Liver (tissue), 9 donors: ENCODE results near the gene NPC2. TPM values are rescaled to one million over a fixed set of nuclear protein-coding genes. Genes with fewer than 3 reads are reported as not detected.

Experiments used
- DNase-seq: peaks from one replicate; pipeline ENCODE4 v3.0.0-alpha.2; 2017; ENCODE audit warnings: low spot score
- H3K27ac ChIP-seq, 2 donors: one replicate each; pipeline ENCODE4 v1.7.0; 2013; ENCODE audit warnings: inconsistent platforms in 2 of 2, low read length in 2 of 2, control low read depth in 1 of 2, low read depth in 1 of 2, mild to moderate bottlenecking in 1 of 2
- H3K27me3 ChIP-seq, 4 donors: one replicate each; pipeline versions ENCODE4 v1.6.1 to v1.7.0; 2013; ENCODE audit warnings: low read length in 3 of 4, inconsistent platforms in 1 of 4, mild to moderate bottlenecking in 1 of 4, moderate library complexity in 1 of 4; ENCODE audit not compliant: control insufficient read depth in 4 of 4, insufficient read depth in 4 of 4
- H3K36me3 ChIP-seq, 4 donors: one replicate each; pipeline versions ENCODE4 v1.6.1 to v1.7.0; 2013; ENCODE audit warnings: low read length in 3 of 4, mild to moderate bottlenecking in 3 of 4, low read depth in 1 of 4, moderate library complexity in 1 of 4; ENCODE audit not compliant: control insufficient read depth in 4 of 4, insufficient read depth in 3 of 4
- H3K4me1 ChIP-seq, 4 donors: one replicate each; pipeline versions ENCODE4 v1.6.1 to v1.7.0; 2013; ENCODE audit warnings: low read length in 3 of 4, mild to moderate bottlenecking in 3 of 4, moderate library complexity in 1 of 4; ENCODE audit not compliant: control insufficient read depth in 4 of 4, insufficient read depth in 4 of 4
- H3K4me3 ChIP-seq, 3 donors: one replicate each; pipeline versions ENCODE4 v1.6.1 to v1.7.0; 2013; ENCODE audit warnings: low read length in 3 of 3, control low read depth in 1 of 3, low read depth in 1 of 3, mild to moderate bottlenecking in 1 of 3
- H3K9ac ChIP-seq, 2 donors: one replicate each; pipeline ENCODE4 v1.7.0; 2013; ENCODE audit warnings: low read length in 2 of 2, mild to moderate bottlenecking in 2 of 2, moderate library complexity in 2 of 2, control low read depth in 1 of 2, low read depth in 1 of 2
- H3K9me3 ChIP-seq, 4 donors: one replicate each; pipeline versions ENCODE4 v1.6.1 to v1.7.0; 2013; ENCODE audit warnings: low read length in 3 of 4; ENCODE audit not compliant: control insufficient read depth in 4 of 4
- EGR1 ChIP-seq, 2 donors: IDR thresholded peaks; 2 replicates each; pipeline ENCODE4 v1.6.1; 2016 to 2018; ENCODE audit warnings: antibody characterized with exemption in 2 of 2, low read depth in 2 of 2
- FOXA1 ChIP-seq: IDR thresholded peaks from 2 replicates; pipeline ENCODE4 v1.6.1; 2016; ENCODE audit warnings: antibody characterized with exemption
- FOXA2 ChIP-seq: IDR thresholded peaks from 2 replicates; pipeline ENCODE4 v1.6.1; 2016; ENCODE audit warnings: antibody characterized with exemption
- GABPA ChIP-seq, 2 donors: IDR thresholded peaks in 1 of 2; conservative IDR thresholded peaks in 1 of 2; 2 replicates each; pipeline ENCODE4 v1.6.1; 2016; ENCODE audit warnings: antibody characterized with exemption in 2 of 2, mild to moderate bottlenecking in 1 of 2, moderate library complexity in 1 of 2
- HNF4A ChIP-seq, 2 donors: conservative IDR thresholded peaks; 2 replicates each; pipeline ENCODE4 v1.6.1; 2016; ENCODE audit warnings: antibody characterized with exemption in 2 of 2, mild to moderate bottlenecking in 2 of 2
- HNF4G ChIP-seq: IDR thresholded peaks from 2 replicates; pipeline ENCODE4 v1.6.1; 2016; ENCODE audit warnings: antibody characterized with exemption
- NR2F2 ChIP-seq: IDR thresholded peaks from 2 replicates; pipeline ENCODE4 v1.6.1; 2016; ENCODE audit warnings: antibody characterized with exemption
- RAD21 ChIP-seq, 2 donors: IDR thresholded peaks; 2 replicates each; pipeline ENCODE4 v1.6.1; 2016; ENCODE audit warnings: antibody characterized with exemption in 2 of 2, mild to moderate bottlenecking in 2 of 2
- RXRA ChIP-seq, 2 donors: IDR thresholded peaks; 2 replicates each; pipeline ENCODE4 v1.6.1; 2017 to 2018; ENCODE audit warnings: antibody characterized with exemption in 2 of 2, mild to moderate bottlenecking in 1 of 2
- SP1 ChIP-seq: IDR thresholded peaks from 2 replicates; pipeline ENCODE4 v1.6.1; 2018; ENCODE audit warnings: antibody characterized with exemption, mild to moderate bottlenecking
- TAF1 ChIP-seq: conservative IDR thresholded peaks from 2 replicates; pipeline ENCODE4 v1.6.1; 2016; ENCODE audit warnings: antibody characterized with exemption, mild to moderate bottlenecking
- YY1 ChIP-seq: IDR thresholded peaks from 2 replicates; pipeline ENCODE4 v1.6.1; 2016; ENCODE audit warnings: antibody characterized with exemption, mild to moderate bottlenecking
- WGBS: extraction: QIAGEN DNeasy Blood & Tissue Kit; methylation state at CpG from one replicate; pipeline ENCODE4 v1.1.7; 2013; 5-methylcytosine and 5-hydroxymethylcytosine counted together
- polyA plus RNA-seq, 2 donors: library from polyadenylated mRNA; stranded (reverse) in 1 of 2; unstranded in 1 of 2; fragments of 200-250 nt in 1 of 2; fragments of >200 nt in 1 of 2; fragmentation: Nextera tagmentation in 1 of 2; extraction: Ambion mirVana in 1 of 2; gene quantifications; one replicate each; pipeline versions ENCODE4 v1.2.1 to v1.2.3, GENCODE V29; 2013 to 2015
- total RNA-seq, 2 donors: library from RNA; depleted of rRNA; stranded (reverse); fragments of >200 nt; gene quantifications; one replicate each; pipeline ENCODE4 v1.2.3, GENCODE V29; 2014
- TF ChIP-seq, protein P1 (sequence below): IDR thresholded peaks from 2 replicates; pipeline ENCODE4 v1.6.1; 2016; ENCODE audit warnings: antibody characterized with exemption
- TF ChIP-seq, protein P2 (sequence below): fragments of 150-350 bp; IDR thresholded peaks from 2 replicates; pipeline ENCODE4 v1.5.1; 2017; ENCODE audit warnings: improper control_type of control experiment, low read depth, low read length; ENCODE audit not compliant: missing input control
- TF ChIP-seq, protein P3 (sequence below): IDR thresholded peaks from 2 replicates; pipeline ENCODE4 v1.6.1; 2016; ENCODE audit warnings: antibody characterized with exemption
- TF ChIP-seq, protein P4 (sequence below): IDR thresholded peaks from 2 replicates; pipeline ENCODE4 v1.6.1; 2016; ENCODE audit warnings: antibody characterized with exemption, mild to moderate bottlenecking
- TF ChIP-seq, protein P5 (sequence below): IDR thresholded peaks from 2 replicates; pipeline ENCODE4 v1.6.1; 2016; ENCODE audit warnings: antibody characterized with exemption
- donor health status: healthy.
- donor health status: healthy.
- donor health status: healthy.
- donor health status: healthy.
- donor health status: healthy.

NPC2 gene
- total and polyA plus RNA-seq, 4 donors: 69.7 to 133 (median 105) TPM

DNA sequence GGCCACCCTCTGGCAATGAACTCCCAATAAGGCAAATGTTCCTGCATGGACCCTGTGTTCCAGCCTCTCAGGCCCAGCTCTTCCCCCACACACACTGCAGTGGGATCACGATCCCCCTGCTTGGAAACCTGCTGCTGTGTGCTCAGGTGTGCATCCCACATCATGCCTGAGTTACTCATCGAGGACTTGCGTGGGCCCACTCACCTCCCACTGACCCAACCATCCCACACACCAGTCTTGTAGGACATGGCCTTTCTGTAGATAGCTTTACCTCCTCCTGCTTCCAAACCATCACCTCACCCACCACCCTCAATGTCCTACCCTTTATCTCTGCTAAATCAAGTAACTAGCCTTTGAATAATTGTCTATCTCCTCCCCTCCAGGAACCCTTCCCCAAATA lies 24.6 kb downstream of the NPC2 start:
- DNase-seq: no peak
- TF ChIP-seq NR2F2 (no peak), GABPA (IDR thresholded peaks at IDR 0.05 in 1 of 2, conservative IDR thresholded peaks at IDR 0.05 in 1 of 2) (no peak), HNF4A (conservative IDR thresholded peaks at IDR 0.05) (no peak), SP1 (no peak), FOXA1 (no peak), RXRA (IDR thresholded peaks at IDR 0.05) (no peak), YY1 (no peak), TAF1 (no peak), EGR1 (IDR thresholded peaks at IDR 0.05; ENCODE audit: low read depth in 2 of 2) (no peak), HNF4G (no peak), RAD21 (IDR thresholded peaks at IDR 0.05) (no peak)
- TF ChIP-seq, protein P1, sequence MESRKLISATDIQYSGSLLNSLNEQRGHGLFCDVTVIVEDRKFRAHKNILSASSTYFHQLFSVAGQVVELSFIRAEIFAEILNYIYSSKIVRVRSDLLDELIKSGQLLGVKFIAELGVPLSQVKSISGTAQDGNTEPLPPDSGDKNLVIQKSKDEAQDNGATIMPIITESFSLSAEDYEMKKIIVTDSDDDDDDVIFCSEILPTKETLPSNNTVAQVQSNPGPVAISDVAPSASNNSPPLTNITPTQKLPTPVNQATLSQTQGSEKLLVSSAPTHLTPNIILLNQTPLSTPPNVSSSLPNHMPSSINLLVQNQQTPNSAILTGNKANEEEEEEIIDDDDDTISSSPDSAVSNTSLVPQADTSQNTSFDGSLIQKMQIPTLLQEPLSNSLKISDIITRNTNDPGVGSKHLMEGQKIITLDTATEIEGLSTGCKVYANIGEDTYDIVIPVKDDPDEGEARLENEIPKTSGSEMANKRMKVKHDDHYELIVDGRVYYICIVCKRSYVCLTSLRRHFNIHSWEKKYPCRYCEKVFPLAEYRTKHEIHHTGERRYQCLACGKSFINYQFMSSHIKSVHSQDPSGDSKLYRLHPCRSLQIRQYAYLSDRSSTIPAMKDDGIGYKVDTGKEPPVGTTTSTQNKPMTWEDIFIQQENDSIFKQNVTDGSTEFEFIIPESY: no peak
- TF ChIP-seq, protein P2, sequence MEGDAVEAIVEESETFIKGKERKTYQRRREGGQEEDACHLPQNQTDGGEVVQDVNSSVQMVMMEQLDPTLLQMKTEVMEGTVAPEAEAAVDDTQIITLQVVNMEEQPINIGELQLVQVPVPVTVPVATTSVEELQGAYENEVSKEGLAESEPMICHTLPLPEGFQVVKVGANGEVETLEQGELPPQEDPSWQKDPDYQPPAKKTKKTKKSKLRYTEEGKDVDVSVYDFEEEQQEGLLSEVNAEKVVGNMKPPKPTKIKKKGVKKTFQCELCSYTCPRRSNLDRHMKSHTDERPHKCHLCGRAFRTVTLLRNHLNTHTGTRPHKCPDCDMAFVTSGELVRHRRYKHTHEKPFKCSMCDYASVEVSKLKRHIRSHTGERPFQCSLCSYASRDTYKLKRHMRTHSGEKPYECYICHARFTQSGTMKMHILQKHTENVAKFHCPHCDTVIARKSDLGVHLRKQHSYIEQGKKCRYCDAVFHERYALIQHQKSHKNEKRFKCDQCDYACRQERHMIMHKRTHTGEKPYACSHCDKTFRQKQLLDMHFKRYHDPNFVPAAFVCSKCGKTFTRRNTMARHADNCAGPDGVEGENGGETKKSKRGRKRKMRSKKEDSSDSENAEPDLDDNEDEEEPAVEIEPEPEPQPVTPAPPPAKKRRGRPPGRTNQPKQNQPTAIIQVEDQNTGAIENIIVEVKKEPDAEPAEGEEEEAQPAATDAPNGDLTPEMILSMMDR: no peak
- TF ChIP-seq, protein P3, sequence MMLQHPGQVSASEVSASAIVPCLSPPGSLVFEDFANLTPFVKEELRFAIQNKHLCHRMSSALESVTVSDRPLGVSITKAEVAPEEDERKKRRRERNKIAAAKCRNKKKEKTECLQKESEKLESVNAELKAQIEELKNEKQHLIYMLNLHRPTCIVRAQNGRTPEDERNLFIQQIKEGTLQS: no peak
- TF ChIP-seq, protein P4, sequence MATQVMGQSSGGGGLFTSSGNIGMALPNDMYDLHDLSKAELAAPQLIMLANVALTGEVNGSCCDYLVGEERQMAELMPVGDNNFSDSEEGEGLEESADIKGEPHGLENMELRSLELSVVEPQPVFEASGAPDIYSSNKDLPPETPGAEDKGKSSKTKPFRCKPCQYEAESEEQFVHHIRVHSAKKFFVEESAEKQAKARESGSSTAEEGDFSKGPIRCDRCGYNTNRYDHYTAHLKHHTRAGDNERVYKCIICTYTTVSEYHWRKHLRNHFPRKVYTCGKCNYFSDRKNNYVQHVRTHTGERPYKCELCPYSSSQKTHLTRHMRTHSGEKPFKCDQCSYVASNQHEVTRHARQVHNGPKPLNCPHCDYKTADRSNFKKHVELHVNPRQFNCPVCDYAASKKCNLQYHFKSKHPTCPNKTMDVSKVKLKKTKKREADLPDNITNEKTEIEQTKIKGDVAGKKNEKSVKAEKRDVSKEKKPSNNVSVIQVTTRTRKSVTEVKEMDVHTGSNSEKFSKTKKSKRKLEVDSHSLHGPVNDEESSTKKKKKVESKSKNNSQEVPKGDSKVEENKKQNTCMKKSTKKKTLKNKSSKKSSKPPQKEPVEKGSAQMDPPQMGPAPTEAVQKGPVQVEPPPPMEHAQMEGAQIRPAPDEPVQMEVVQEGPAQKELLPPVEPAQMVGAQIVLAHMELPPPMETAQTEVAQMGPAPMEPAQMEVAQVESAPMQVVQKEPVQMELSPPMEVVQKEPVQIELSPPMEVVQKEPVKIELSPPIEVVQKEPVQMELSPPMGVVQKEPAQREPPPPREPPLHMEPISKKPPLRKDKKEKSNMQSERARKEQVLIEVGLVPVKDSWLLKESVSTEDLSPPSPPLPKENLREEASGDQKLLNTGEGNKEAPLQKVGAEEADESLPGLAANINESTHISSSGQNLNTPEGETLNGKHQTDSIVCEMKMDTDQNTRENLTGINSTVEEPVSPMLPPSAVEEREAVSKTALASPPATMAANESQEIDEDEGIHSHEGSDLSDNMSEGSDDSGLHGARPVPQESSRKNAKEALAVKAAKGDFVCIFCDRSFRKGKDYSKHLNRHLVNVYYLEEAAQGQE: no peak
- Histone ChIP-seq H3K36me3 (peaks cover 0 to 2% (median 0%) of the 10 kb centered on the region in 4 donors), H3K27me3 (no peaks in the 10 kb centered on the region), H3K9ac (no peak overlapping the region), H3K4me1 (no peaks in the 10 kb centered on the region), H3K27ac (no peak overlapping the region), H3K4me3 (no peak overlapping the region), H3K9me3 (no peaks in the 10 kb centered on the region)
- 95% methylated on average over 3 of the region's 3 CpGs for WGBS

DNA sequence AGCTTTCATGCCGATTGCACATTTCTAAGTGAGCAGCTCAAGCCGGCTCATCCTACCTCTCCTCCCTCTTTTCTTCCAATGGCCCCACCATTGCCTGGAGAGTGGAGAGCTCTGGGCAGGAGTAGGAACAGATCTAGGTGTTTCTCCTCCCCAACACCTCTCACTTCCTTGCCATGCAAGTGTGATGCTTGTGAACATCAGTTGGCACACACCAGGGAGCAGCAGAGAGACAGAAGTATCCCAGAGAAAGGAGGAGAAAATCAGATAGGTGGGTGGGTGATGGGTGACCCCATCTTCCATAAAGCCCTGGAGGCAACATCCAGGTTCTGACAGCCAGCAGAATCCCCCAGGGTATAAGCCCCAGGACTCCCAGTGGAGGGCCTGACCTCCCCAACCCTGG lies 27.8 kb downstream of the NPC2 start:
- Histone ChIP-seq H3K9ac (no peak overlapping the region), H3K27ac (no peak overlapping the region), H3K4me3 (no peak overlapping the region), H3K27me3 (no peaks in the 10 kb centered on the region), H3K4me1 (no peaks in the 10 kb centered on the region), H3K36me3 (no peaks in the 10 kb centered on the region), H3K9me3 (no peaks in the 10 kb centered on the region)
- 89% methylated on average over 2 of the region's 2 CpGs for WGBS
- no peak for DNase-seq
- no peak for TF ChIP-seq FOXA2
- no peak for TF ChIP-seq YY1
- TF ChIP-seq, protein P3: no peak
- TF ChIP-seq HNF4G: no peak
- TF ChIP-seq, protein P1: no peak
- TF ChIP-seq NR2F2: no peak
- no peak for TF ChIP-seq HNF4A (conservative IDR thresholded peaks at IDR 0.05)
- TF ChIP-seq GABPA (IDR thresholded peaks at IDR 0.05 in 1 of 2, conservative IDR thresholded peaks at IDR 0.05 in 1 of 2): no peak
- no peak for TF ChIP-seq FOXA1
- TF ChIP-seq, protein P4: no peak
- TF ChIP-seq, protein P5, sequence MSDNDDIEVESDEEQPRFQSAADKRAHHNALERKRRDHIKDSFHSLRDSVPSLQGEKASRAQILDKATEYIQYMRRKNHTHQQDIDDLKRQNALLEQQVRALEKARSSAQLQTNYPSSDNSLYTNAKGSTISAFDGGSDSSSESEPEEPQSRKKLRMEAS: no peak
